WTC11 (cell line): ENCODE data around the gene NOL4L. TPM values are rescaled to one million over a fixed set of nuclear protein-coding genes. Genes with fewer than 3 reads are reported as not detected.

Experiments
- ARID4B ChIP-seq: sonication (generic); formaldehyde crosslinking; IDR thresholded peaks from 2 replicates; pipeline ENCODE4 v1.8.0; 2023; ENCODE audit warnings: missing genetic modification reagents, mild to moderate bottlenecking, borderline replicate concordance
- E2F4 ChIP-seq: sonication (generic); formaldehyde crosslinking; IDR thresholded peaks from 2 replicates; pipeline ENCODE4 v1.8.1; 2022; ENCODE audit warnings: low read depth, mild to moderate bottlenecking, moderate library complexity, missing genetic modification reagents, borderline replicate concordance
- ELF4 ChIP-seq: sonication (generic); formaldehyde crosslinking; IDR thresholded peaks from 2 replicates; pipeline ENCODE4 v1.8.1; 2022; ENCODE audit warnings: low read depth, mild to moderate bottlenecking, moderate library complexity, missing genetic modification reagents
- GRHL2 ChIP-seq: fragments of 250-450 bp; sonication (Bioruptor Pico); IDR thresholded peaks from 2 replicates; pipeline ENCODE4 v1.8.0; 2022; ENCODE audit warnings: mild to moderate bottlenecking, moderate library complexity; ENCODE audit not compliant: insufficient replicate concordance, severe bottlenecking
- NR3C1 ChIP-seq: sonication (generic); formaldehyde crosslinking; conservative IDR thresholded peaks from 2 replicates; pipeline ENCODE4 v1.8.1; 2023; ENCODE audit warnings: low read depth, mild to moderate bottlenecking, missing genetic modification reagents
- OVOL2 ChIP-seq: fragments of 250-450 bp; sonication (Bioruptor Pico); IDR thresholded peaks from 2 replicates; pipeline ENCODE4 v1.9.0; 2021; ENCODE audit warnings: mild to moderate bottlenecking, borderline replicate concordance
- SMAD3 ChIP-seq: sonication (generic); formaldehyde crosslinking; IDR thresholded peaks from 2 replicates; pipeline ENCODE4 v1.8.0; 2022; ENCODE audit warnings: missing genetic modification reagents, mild to moderate bottlenecking, borderline replicate concordance
- ZNF263 ChIP-seq: sonication (generic); formaldehyde crosslinking; IDR thresholded peaks from 2 replicates; pipeline ENCODE4 v1.8.1; 2022; ENCODE audit warnings: low read depth, mild to moderate bottlenecking, moderate library complexity, missing genetic modification reagents
- ZNF671 ChIP-seq: fragments of 250-450 bp; sonication (Bioruptor Pico); IDR thresholded peaks from 2 replicates; pipeline ENCODE4 v1.8.0; 2021; ENCODE audit warnings: mild to moderate bottlenecking
- total RNA-seq: library from RNA; stranded (reverse); gene quantifications from 3 replicates; pipeline ENCODE4 v1.2.3, GENCODE V29; 2021
- TF ChIP-seq, protein P1 (sequence below): sonication (generic); formaldehyde crosslinking; IDR thresholded peaks from 2 replicates; pipeline ENCODE4 v1.8.1; 2023; ENCODE audit warnings: mild to moderate bottlenecking, missing genetic modification reagents, moderate library complexity
- TF ChIP-seq, protein P2 (sequence below): sonication (generic); formaldehyde crosslinking; IDR thresholded peaks from 2 replicates; pipeline ENCODE4 v1.8.1; 2023; ENCODE audit warnings: mild to moderate bottlenecking, missing genetic modification reagents
- TF ChIP-seq, protein P3 (sequence below): sonication (generic); formaldehyde crosslinking; IDR thresholded peaks from 2 replicates; pipeline ENCODE4 v1.8.1; 2023; ENCODE audit warnings: mild to moderate bottlenecking, missing genetic modification reagents
- TF ChIP-seq, protein P4 (sequence below): sonication (generic); formaldehyde crosslinking; IDR thresholded peaks from 2 replicates; pipeline ENCODE4 v1.8.0; 2022; ENCODE audit warnings: mild to moderate bottlenecking, missing genetic modification reagents

NOL4L gene
- total RNA-seq, 1 experiment from 2014 or later, result 29.0 TPM

DNA sequence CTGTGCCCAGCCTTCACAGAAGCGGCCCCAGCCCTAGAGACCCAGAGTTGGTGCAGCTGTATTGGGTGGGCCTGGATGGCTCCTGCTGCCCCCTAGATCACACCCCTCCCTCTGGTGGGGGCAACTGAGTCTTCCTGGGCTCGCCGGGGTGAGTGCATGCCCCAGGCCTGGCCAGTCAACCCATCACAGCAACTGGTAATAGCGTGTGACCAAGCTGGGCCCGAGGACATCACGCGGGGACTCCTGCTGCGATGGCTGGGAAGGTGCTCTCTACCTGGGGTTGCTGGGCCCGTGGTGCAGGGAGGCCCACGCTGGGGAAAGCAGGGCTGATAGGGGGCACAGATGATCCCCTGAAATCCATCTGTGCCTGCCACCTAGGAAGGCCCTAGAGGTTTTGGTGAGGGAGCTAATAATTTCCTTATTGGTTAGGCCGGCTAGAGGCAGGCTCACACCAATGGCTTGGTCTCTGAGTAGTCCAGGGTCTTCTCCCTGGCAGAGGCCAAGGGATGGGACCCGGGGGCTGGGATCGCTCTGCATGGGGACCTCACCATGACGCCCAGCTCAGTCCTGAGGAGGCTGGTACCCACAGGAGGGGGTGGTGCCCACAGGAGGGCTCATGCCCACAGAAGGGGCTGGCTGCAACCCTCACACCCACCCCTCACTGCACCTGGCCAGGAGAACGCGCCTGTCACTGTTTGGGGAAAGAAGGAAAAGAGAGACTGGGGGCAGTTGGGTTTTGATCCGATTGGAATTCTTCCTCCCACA, 123.1 kb downstream of the NOL4L start (continued):
- no peak for TF ChIP-seq E2F4
- no peak for TF ChIP-seq ELF4 (CRISPR knock-in tag)
- TF ChIP-seq OVOL2 (CRISPR knock-in tag), result no peak
- TF ChIP-seq, protein P1, sequence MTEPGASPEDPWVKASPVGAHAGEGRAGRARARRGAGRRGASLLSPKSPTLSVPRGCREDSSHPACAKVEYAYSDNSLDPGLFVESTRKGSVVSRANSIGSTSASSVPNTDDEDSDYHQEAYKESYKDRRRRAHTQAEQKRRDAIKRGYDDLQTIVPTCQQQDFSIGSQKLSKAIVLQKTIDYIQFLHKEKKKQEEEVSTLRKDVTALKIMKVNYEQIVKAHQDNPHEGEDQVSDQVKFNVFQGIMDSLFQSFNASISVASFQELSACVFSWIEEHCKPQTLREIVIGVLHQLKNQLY (CRISPR knock-in tag), result no peak
- TF ChIP-seq, protein P2, sequence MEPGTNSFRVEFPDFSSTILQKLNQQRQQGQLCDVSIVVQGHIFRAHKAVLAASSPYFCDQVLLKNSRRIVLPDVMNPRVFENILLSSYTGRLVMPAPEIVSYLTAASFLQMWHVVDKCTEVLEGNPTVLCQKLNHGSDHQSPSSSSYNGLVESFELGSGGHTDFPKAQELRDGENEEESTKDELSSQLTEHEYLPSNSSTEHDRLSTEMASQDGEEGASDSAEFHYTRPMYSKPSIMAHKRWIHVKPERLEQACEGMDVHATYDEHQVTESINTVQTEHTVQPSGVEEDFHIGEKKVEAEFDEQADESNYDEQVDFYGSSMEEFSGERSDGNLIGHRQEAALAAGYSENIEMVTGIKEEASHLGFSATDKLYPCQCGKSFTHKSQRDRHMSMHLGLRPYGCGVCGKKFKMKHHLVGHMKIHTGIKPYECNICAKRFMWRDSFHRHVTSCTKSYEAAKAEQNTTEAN (CRISPR knock-in tag), result no peak
- TF ChIP-seq, protein P3, sequence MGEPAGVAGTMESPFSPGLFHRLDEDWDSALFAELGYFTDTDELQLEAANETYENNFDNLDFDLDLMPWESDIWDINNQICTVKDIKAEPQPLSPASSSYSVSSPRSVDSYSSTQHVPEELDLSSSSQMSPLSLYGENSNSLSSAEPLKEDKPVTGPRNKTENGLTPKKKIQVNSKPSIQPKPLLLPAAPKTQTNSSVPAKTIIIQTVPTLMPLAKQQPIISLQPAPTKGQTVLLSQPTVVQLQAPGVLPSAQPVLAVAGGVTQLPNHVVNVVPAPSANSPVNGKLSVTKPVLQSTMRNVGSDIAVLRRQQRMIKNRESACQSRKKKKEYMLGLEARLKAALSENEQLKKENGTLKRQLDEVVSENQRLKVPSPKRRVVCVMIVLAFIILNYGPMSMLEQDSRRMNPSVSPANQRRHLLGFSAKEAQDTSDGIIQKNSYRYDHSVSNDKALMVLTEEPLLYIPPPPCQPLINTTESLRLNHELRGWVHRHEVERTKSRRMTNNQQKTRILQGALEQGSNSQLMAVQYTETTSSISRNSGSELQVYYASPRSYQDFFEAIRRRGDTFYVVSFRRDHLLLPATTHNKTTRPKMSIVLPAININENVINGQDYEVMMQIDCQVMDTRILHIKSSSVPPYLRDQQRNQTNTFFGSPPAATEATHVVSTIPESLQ, result no peak
- TF ChIP-seq GRHL2 (CRISPR knock-in tag), result no peak
- no peak for TF ChIP-seq ARID4B
- no peak for TF ChIP-seq SMAD3 (CRISPR knock-in tag)
- no peak for TF ChIP-seq NR3C1 (CRISPR knock-in tag)
- no peak for TF ChIP-seq ZNF263 (CRISPR knock-in tag)
- TF ChIP-seq, protein P4, sequence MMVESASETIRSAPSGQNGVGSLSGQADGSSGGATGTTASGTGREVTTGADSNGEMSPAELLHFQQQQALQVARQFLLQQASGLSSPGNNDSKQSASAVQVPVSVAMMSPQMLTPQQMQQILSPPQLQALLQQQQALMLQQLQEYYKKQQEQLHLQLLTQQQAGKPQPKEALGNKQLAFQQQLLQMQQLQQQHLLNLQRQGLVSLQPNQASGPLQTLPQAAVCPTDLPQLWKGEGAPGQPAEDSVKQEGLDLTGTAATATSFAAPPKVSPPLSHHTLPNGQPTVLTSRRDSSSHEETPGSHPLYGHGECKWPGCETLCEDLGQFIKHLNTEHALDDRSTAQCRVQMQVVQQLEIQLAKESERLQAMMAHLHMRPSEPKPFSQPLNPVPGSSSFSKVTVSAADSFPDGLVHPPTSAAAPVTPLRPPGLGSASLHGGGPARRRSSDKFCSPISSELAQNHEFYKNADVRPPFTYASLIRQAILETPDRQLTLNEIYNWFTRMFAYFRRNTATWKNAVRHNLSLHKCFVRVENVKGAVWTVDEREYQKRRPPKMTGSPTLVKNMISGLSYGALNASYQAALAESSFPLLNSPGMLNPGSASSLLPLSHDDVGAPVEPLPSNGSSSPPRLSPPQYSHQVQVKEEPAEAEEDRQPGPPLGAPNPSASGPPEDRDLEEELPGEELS, result no peak
- TF ChIP-seq ZNF671, result no peak
